Measurements from ENCODE around the gene ASTN2.

Gene ASTN2

DNA sequence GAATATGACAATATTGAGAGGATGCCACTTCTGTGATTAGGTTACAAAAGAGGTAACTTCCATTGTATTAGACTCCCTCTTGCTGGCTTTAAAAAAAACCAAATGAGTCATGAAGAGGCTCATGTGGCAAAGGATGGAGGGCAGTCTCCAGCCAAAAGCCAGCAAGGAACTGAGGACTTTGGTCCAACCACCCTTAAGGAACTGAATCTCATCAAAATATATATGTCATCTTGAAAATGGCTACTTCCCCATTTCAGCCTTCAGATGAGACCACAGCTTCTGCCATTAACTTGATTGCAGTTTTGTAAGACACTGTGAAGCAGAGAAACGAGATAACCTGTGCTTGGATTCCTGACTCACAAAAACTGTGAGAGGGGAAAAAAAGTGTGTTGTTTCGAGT, 743.3 kb downstream of the ASTN2 start:
- TF ChIP-seq GATA3 (IDR thresholded peaks at IDR 0.05; ENCODE audit: low read depth, low read length) (no peak), GATA2 (IDR thresholded peaks at IDR 0.05; ENCODE audit: low read depth, low read length) (no peak)

DNA sequence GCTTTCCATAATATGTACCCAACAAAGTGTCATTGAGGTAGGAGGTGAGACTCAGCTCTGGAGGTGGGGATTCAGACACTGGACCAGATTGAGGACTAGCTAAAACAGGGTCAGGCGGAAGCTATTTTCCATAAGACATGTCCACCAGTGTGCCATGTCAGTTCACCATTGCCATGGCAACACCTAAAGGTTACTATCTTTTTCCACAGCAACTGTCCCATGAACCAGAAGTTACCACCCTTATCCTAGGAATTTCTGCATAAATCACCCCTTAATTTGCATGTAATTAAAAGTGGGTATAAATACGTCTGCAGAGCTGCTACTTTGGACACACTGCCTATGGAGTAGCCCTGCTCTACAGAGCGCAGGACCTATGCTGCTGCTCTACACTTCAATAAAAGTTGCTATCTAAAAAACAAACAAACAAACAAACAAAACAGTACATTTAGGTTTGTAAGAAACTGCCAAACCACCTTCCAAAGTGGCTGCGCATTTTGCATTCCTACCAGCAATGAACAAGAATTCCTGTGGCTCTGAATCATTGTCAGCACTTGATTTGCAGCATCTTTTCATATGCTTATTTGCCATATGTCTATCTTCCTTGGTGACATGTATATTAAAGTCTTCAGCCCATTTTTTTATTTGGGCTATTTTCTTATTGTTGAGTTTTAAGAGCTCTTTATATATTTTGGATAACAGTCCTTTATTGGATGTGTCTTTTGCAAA, 745.7 kb downstream of the ASTN2 start:
- TF ChIP-seq GATA3 (IDR thresholded peaks at IDR 0.05; ENCODE audit: low read depth, low read length) (no peak), GATA2 (IDR thresholded peaks at IDR 0.05; ENCODE audit: low read depth, low read length) (no peak)

DNA sequence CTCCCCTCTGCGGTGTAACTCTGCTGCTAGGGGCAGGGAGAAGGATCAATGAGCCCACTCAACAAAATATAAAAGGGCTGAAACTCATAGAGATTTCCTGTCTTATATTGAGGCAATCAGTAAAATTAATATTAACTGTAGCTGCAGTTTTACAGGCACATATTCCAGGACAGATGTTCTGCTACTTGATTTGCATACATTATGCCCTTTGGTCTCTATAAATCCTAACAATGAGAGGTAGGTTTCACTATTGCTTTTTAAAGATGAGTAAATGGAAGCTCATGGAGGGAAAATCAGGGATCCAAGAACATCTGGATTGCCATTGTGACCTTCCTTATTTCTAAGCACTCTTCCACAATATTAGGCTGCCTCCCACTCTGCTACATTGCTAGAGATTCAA, 751.3 kb downstream of the ASTN2 start:
- no peak for TF ChIP-seq GATA3 (IDR thresholded peaks at IDR 0.05; ENCODE audit: low read depth, low read length)
- TF ChIP-seq GATA2 (IDR thresholded peaks at IDR 0.05; ENCODE audit: low read depth, low read length), result no peak

DNA sequence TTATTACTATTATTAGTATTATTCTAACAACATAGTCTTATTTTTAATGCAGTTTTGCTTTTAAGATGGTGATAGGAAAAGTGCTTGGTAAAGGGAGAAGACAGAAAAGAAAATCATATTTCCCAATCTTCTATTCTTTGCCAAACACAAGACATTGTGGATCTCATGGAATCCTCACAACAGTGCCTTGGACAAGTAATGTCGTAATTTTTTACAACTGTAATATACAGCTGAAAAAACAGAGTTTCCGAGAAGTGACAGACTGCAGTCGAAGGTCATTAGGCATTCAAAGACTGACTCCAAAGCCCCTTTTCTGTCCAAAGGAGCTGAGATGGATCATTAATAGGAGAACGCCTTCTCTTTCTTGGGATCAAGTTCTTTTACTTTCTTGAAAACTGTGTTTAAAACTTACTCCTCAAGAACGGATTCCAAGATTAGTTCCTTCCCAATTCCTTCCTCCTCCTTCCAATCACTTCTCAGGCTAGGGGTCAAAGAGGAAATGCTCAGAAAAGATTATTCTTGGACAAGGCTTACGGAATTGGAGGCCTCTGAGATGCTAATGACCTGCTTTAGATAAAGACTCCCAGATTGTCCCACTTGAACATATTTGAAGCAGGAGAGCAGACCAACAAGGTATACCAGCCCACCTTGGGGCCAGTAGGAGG, 752.1 kb downstream of the ASTN2 start:
- TF ChIP-seq GATA2 (IDR thresholded peaks at IDR 0.05; ENCODE audit: low read depth, low read length) (no peak), GATA3 (IDR thresholded peaks at IDR 0.05; ENCODE audit: low read depth, low read length) (no peak)

DNA sequence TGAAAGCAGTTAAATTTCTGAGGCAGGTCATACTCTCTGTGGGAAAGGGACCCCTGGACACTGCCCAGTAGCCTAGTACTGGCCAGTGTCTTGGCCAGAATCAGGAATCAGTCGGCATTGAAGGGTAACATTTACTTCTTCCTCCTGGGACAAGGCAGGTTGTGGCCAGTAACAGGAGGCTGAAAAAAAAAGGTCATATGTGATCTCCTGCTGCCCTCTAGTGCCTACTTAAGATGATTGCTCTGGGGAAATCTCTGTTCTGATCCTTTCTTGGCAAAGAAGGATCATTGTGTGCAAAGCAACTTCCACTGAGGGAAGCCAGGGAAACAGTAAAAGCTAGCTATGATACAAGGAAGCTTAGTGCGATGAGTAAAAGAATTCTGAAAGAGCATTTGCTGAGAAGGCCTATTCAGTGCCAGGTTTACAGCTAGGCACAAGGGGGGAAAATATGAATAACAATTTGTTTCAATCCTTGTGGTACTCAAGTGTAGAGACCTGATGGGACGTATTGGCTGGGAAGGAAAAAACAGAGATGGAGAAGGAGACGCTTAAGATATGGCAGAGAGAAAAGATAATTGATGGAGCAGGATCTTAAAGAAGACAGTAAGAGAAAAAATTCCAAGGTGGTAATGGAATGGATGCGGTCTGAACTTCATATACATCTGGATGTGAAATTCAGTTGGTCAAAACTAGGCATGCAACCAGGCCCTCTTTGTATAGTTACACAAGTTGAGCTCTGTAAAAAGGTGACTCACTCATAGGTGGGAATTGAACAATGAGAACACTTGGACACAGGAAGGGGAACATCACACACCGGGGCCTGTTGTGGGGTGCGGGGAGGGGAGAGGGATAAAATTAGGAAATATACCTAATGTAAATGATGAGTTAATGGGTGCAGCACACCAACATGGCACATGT, 753.6 kb downstream of the ASTN2 start:
- no peak for TF ChIP-seq GATA2 (IDR thresholded peaks at IDR 0.05; ENCODE audit: low read depth, low read length)
- no peak for TF ChIP-seq GATA3 (IDR thresholded peaks at IDR 0.05; ENCODE audit: low read depth, low read length)

DNA sequence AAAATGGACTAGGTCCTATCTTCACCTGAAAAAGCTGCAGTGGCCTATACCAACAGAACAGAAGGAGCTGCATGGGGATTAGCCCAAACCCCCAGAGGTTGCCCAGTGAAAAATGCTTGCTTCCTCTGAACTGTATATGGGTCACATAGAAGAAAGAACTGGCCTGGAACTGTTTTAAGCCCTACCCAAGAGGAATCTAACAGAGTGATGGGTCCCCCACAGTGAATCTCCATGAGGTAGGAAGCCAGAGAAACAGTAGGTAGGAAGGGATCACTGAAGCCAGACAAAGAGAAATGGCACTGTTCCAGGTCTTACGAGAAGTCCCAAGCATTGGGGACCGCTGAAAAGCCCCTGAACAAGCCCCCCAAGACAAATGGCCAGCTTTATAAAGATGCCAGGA, 756.6 kb downstream of the ASTN2 start:
- TF ChIP-seq GATA3 (IDR thresholded peaks at IDR 0.05; ENCODE audit: low read depth, low read length), result no peak
- no peak for TF ChIP-seq GATA2 (IDR thresholded peaks at IDR 0.05; ENCODE audit: low read depth, low read length)

DNA sequence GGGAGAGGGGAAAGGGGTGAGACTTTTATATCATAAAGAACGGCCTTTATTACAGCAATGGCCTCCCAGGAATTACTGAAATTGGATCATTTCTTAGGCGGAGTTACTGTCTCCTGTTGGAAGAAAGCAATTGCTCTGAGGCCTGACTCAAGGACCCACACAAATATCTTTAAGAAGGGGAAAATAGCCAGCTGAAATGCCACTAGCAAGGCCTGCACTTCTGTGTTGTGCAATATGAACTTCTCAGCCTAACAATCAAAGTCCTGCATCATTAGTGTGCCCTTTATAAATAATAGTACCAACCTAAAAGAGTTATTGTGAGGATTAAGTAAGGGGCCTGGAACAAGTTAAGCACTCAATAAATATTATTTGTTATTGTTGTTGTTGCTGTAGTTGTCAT, 757.9 kb downstream of the ASTN2 start:
- TF ChIP-seq GATA2 (IDR thresholded peaks at IDR 0.05; ENCODE audit: low read depth, low read length) (no peak), GATA3 (IDR thresholded peaks at IDR 0.05; ENCODE audit: low read depth, low read length) (no peak)

DNA sequence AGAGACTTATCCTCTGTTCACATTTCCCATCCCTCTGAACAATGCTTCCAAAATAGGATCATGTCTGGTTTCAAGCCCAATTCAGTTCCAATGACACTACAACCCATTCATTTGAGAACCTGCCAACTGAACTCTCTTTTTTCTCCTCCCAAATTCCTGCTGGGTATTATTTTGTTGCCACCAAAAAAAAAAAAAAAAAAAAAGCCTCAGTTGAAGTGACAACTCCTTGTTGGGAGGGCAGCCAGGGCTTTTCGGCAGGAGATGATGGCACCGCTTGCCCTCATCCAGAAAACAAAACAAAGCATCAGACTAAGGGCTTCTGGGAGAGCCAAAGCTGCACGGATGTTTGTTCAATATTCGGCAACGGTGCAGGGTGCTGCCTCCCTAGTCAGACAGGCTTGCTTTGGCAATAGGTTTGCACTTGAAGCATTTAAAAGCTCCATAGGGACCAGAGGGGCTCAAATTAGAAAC, 758.3 kb downstream of the ASTN2 start:
- TF ChIP-seq GATA3 (IDR thresholded peaks at IDR 0.05; ENCODE audit: low read depth, low read length) (no peak), GATA2 (IDR thresholded peaks at IDR 0.05; ENCODE audit: low read depth, low read length) (no peak)

DNA sequence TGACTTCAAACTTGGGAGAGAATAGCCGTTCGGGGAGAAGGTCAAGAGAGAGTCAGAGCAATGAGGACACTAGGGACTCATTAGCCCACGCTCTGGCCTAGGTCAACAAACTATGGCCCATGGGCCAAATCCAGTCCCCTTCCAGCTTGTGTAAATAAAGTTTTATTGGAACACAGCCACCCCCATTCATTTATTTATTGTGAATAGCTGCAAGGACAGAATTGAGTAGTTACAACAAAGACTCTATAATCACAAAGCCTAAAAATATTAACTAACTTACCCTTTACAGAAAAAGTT, 760.9 kb downstream of the ASTN2 start:
- TF ChIP-seq GATA3 (IDR thresholded peaks at IDR 0.05; ENCODE audit: low read depth, low read length) (no peak), GATA2 (IDR thresholded peaks at IDR 0.05; ENCODE audit: low read depth, low read length) (no peak)

DNA sequence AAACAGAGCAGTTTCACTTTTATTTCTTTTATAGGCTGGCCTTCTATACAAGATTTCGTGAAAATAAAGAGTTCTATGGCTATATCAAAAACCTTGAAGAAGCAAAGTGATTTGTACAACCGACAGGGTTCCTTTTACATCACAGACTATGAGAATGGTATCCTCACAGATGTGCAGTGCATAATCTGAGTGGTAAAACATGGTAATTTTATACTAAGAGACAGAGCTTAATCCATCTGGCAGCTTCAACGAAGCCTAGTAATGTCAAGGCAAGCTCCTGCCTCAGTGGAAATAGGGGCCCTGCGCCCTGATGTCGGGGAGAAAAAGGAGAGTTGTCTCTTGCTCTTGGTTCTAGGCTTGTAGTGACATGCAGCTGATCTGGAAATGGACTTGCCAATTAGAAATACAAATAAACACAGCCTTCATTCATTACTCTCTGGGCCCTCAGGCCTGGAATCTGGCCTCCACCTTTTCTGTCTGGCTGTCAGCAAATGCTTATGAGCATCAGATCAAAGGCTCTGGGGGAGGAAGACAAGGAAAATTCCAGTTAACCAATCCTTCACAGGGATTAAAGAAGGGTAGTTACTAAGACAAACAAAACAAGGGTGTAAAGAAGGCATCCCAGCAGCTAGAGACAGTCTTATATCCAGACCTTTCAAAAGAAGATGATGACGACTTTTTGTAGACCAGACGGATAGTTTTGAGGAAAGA, 761.4 kb downstream of the ASTN2 start:
- TF ChIP-seq GATA2 (IDR thresholded peaks at IDR 0.05; ENCODE audit: low read depth, low read length) (no peak), GATA3 (IDR thresholded peaks at IDR 0.05; ENCODE audit: low read depth, low read length) (no peak)

DNA sequence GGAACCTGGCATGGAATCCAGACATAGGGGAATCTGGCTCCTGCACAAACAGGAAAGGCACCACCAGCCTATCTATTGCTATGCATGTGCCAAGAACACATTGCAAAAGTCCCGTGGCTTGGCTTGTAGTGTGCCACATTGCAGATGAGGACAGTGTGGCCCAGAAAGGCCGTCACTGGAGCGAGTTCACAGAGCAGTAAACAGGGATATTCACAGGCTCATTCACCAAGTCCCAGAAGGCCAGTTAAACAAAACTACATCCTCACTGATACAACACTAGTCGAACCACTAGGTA, 767.4 kb downstream of the ASTN2 start:
- TF ChIP-seq GATA2 (IDR thresholded peaks at IDR 0.05; ENCODE audit: low read depth, low read length), result no peak

DNA sequence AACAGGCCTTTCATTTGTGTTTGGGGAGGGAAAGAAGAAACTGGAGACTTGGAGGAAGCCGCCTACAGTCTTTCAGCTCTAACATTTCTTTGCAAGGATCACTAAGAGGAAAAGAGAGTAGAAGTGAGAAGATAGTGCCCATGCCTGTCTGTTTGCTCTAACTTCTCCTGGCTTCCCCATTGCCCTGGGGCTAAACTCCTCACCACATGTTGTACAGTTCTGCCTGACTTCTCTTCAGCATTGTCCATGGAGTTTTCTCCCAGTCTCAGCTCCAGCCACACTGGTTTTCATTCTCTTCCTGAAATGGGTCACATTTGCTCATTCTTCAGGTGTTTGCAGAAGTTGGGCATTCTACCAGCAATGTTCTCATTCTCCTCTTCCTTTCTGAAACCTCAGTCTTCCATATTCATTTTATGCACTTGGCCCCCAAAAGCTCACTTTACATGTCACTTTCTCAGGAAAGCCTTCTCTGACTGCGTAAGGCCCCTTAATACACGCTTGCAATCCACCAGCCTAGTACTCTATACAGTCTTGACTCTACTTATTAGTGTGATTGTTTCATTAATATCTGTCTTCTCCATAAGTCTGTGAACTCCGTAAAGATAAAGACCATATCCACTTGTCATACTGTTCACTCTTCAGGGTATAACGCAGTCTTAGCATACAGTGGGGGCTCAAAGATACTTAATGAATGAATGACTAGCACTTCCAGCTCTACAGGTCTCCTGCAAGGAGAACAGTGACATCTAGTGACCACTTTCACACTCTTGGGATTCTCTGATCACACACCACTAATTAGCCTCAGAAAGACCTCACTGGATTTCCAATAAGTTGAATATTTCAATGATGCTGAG, 768.0 kb downstream of the ASTN2 start:
- TF ChIP-seq GATA2 (IDR thresholded peaks at IDR 0.05; ENCODE audit: low read depth, low read length) (no peak), GATA3 (IDR thresholded peaks at IDR 0.05; ENCODE audit: low read depth, low read length) (no peak)

DNA sequence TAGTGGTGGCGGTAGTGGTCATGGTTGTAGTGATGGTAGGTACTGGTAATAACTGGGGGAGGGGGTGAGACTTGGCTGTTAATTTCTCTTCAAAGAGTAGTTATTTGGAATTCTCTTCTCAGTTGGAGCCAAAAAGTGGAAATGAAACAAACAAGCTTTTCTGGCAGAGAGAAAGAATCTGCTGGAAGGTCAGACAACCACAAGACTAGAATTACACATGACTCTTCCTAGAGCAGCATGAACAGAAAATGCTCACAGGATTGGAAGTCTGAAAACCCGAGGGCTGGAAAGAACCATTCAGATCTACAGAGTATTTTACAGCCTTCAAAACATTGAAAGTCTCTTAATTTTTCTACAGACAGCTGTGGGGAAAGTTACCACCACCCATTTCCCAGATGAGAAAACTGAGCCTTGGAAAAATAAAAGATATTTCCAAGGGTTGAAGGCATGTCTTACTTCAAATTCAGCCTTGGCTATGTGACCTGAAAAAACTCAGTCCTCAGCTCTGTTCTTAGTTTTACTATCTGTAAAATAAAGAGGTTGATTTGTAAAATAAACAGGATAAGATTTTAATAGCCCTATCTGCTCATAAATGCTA, 770.7 kb downstream of the ASTN2 start:
- no peak for TF ChIP-seq GATA2 (IDR thresholded peaks at IDR 0.05; ENCODE audit: low read depth, low read length)
- no peak for TF ChIP-seq GATA3 (IDR thresholded peaks at IDR 0.05; ENCODE audit: low read depth, low read length)

Data from SH-SY5Y (cell line).